RWPE2 (cell line): Measurements from ENCODE around the gene HEXIM1.

Source experiments
- ATAC-seq: fragments of 200-7000 bp; cut with Tn5 transposase; 3 replicates; pipeline ENCODE4 v1.9.1; 2021; ENCODE audit warnings: low read depth
- DNase-seq: peaks from one replicate; pipeline ENCODE4 v3.0.0-alpha.2; 2020; ENCODE audit warnings: low spot score
- H3K27ac ChIP-seq: fragments of 450-650 bp; 2 replicates; pipeline ENCODE4 v1.5.1; 2017; ENCODE audit warnings: mild to moderate bottlenecking; ENCODE audit not compliant: poor library complexity, severe bottlenecking
- H3K27me3 ChIP-seq: fragments of 250-450 bp; sonication (Bioruptor Pico); 2 replicates; pipeline ENCODE4 v1.5.1; 2021; ENCODE audit warnings: mild to moderate bottlenecking, moderate library complexity; ENCODE audit not compliant: insufficient read depth, poor library complexity, severe bottlenecking
- H3K36me3 ChIP-seq: fragments of 250-450 bp; sonication (Bioruptor Pico); 2 replicates; pipeline ENCODE4 v1.5.1; 2020; ENCODE audit warnings: low read depth, mild to moderate bottlenecking, moderate library complexity
- H3K4me1 ChIP-seq: fragments of 250-450 bp; sonication (Bioruptor Pico); 2 replicates; pipeline ENCODE4 v1.5.1; 2021; ENCODE audit warnings: mild to moderate bottlenecking, moderate library complexity; ENCODE audit not compliant: insufficient read depth, poor library complexity, severe bottlenecking
- H3K4me3 ChIP-seq: fragments of 250-450 bp; sonication (Bioruptor Pico); 2 replicates; pipeline ENCODE4 v1.5.1; 2021; ENCODE audit warnings: mild to moderate bottlenecking, moderate library complexity; ENCODE audit not compliant: severe bottlenecking
- H3K9me3 ChIP-seq: fragments of 250-450 bp; sonication (Bioruptor Pico); 2 replicates; pipeline ENCODE4 v1.5.1; 2021; ENCODE audit warnings: mild to moderate bottlenecking, moderate library complexity; ENCODE audit not compliant: severe bottlenecking
- TF ChIP-seq, protein P1 (sequence below): fragments of 450-650 bp; IDR thresholded peaks from one replicate; pipeline ENCODE4 v1.5.1; 2017; ENCODE audit warnings: mild to moderate bottlenecking, moderate library complexity; ENCODE audit not compliant: poor library complexity, severe bottlenecking

HEXIM1 gene

DNA sequence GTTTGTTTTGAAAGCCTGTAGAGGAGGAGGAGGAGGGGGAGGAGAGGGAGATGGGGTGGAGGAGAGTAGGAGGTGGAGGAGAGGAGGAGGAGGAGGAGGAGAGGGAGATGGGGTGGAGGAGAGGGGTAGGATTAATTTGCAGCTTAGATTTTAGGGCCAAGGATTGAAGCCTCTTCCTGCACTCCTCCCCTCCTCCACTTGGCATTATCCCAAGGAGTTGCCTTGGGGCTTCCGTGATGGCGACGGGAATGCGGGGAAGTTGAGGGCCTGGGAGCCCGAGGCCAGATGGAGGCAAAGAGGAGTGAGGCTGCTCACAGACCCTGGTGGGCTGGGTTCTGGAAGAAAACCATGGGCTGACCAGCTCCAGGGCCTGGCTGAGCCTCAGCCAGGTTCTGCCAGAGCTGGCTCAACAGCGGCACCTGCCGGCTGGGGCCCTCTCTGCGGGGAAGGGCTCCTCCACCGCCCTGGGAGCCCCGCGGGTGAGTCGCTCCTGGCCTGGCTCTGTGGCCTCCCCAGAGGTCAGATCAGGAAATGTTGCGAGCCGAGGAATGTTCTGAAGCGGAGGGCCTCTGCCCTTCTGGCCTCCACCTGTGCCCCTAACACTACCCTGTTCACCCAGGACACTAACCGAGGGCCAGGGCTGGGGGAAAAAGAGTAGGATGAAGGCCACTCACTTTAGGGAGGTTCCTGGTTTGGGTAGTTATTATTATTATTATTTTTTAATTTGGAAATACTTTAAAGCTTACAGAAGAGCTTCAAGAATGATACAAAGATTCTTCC, 49.5 kb downstream of the HEXIM1 start:
- H3K4me3 ChIP-seq = no peak overlapping the region
- ATAC-seq = peak; percentile 99

DNA sequence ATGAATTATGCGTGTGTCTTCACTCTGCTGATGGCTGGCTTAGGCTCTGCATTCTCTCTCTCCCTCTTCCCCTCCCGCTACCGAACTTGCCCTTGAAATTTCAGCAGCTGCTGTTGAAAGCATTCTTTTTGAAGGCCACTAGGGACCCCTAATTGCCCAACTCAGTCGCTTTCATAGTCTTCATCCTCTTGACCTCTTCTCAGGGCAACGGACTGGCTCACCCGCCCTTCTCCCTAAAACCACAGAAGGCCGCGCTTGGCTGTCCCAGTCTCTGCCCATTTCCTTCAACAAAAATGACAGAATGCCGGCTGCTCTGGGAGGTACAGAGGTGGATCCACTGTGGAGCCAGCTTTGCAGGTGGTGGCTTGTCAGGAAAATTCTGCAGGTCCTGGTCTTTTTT, 52.4 kb downstream of the HEXIM1 start:
- DNase-seq (no peak), ATAC-seq (no peak)
- TF ChIP-seq, protein P1, sequence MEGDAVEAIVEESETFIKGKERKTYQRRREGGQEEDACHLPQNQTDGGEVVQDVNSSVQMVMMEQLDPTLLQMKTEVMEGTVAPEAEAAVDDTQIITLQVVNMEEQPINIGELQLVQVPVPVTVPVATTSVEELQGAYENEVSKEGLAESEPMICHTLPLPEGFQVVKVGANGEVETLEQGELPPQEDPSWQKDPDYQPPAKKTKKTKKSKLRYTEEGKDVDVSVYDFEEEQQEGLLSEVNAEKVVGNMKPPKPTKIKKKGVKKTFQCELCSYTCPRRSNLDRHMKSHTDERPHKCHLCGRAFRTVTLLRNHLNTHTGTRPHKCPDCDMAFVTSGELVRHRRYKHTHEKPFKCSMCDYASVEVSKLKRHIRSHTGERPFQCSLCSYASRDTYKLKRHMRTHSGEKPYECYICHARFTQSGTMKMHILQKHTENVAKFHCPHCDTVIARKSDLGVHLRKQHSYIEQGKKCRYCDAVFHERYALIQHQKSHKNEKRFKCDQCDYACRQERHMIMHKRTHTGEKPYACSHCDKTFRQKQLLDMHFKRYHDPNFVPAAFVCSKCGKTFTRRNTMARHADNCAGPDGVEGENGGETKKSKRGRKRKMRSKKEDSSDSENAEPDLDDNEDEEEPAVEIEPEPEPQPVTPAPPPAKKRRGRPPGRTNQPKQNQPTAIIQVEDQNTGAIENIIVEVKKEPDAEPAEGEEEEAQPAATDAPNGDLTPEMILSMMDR = no peak
- peaks cover 9% of the 10 kb centered on the region for H3K4me1 ChIP-seq
- no peaks in the 10 kb centered on the region for H3K27me3 ChIP-seq
- H3K4me3 ChIP-seq = no peak overlapping the region
- H3K36me3 ChIP-seq = no peaks in the 10 kb centered on the region
- H3K9me3 ChIP-seq = no peaks in the 10 kb centered on the region
- H3K27ac ChIP-seq = no peak overlapping the region

More for the DNA sequence above, 49.5 kb downstream of the HEXIM1 start:
- H3K36me3 ChIP-seq = no peaks in the 10 kb centered on the region
- TF ChIP-seq, protein P1 = peak; percentile 98
- peaks cover 9% of the 10 kb centered on the region for H3K4me1 ChIP-seq
- peak; percentile 89 for DNase-seq
- no peaks in the 10 kb centered on the region for H3K27me3 ChIP-seq
- peak overlapping the region; percentile 46 for H3K27ac ChIP-seq
- no peaks in the 10 kb centered on the region for H3K9me3 ChIP-seq

DNA sequence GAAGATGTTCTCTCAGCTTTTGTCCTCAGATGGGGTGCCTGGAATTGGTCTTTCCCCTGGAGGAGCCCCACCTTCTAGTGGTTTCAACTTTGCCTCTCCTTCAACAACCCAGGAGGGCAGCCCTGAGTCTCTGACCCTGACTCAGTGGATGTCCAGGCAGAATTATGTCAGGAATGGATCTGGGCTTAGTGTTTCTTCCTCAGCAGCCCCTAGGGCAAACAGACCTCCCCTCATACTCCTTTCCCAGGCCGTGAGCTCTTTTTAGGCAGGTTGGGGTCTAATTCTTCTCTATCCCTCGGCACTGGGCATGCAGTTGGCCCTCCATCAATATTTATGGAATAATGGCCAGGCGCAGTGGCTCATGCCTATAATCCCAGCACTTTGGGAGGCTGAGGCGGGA, 53.2 kb downstream of the HEXIM1 start:
- ATAC-seq = no peak
- H3K27me3 ChIP-seq = no peaks in the 10 kb centered on the region
- H3K27ac ChIP-seq = no peak overlapping the region
- no peaks in the 10 kb centered on the region for H3K36me3 ChIP-seq
- H3K4me3 ChIP-seq = no peak overlapping the region
- DNase-seq = no peak
- no peaks in the 10 kb centered on the region for H3K9me3 ChIP-seq
- H3K4me1 ChIP-seq = peaks cover 9% of the 10 kb centered on the region
- TF ChIP-seq, protein P1 = no peak
